ENCODE results near the gene PBOV1. TPM values are rescaled to one million over a fixed set of nuclear protein-coding genes. Genes with fewer than 3 reads are reported as not detected.

Gene PBOV1
- total RNA-seq, 4 donors from 2014 or later = not detected

DNA sequence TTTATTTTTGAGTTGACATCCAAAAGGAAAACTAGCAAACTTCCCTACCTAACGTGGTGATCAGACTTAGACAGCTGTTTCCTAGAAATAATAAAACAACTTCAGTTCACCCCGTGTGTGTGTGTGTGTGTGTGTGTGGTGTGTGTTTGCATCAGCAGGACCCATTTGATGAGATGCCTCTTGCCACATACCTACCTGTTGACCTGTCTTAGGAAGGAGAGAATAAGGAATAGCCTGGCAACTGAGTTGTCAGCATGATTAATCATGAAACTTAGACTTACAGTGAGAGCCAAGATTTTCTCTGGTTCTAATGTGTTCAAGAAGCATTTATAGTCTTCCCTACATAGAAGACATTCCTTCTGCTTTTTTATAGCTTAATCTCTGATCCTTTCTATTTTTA, 16.1 kb upstream of the PBOV1 start:
- Histone ChIP-seq H3K27me3 (no peaks in the 10 kb centered on the region), H3K36me3 (no peaks in the 10 kb centered on the region), H3K27ac (no peak overlapping the region), H3K4me1 (no peaks in the 10 kb centered on the region), H3K4me3 (replicated peaks in 1 of 3) (no peak overlapping the region), H3K9me3 (no peaks in the 10 kb centered on the region)
- 53 to 87% methylated on average over 2 of the region's 2 CpGs for WGBS, 2 donors
- TF ChIP-seq CTCF (IDR thresholded peaks at IDR 0.05) (no peak), POLR2A (IDR thresholded peaks at IDR 0.05) (no peak)
- no peak for DNase-seq
- intact Hi-C loops (cut with DNase I) = no loop called here

DNA sequence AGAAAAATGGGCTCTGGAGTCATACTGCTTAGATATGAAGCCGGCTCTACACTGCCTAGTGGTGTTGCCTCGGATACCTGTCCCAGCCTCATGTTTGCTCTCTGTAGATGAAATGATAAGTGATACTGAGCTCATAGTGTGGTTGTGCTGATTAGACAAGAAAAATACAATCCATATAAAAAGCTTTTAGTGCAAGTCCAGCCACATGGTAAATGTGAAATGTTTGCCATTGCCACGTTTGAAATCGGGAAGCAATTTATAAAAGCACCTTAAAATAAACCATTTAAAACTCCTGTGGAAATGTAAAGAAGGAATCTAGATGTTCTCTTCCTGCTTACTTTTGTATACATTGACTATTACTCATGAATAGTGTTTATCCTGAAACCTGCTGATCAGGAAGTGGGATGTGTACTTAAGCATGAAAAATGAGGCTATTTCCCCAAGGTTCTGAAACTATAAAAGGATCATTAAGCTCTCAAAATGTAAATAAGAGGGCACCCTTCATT, 13.1 kb upstream of the PBOV1 start:
- TF ChIP-seq CTCF (IDR thresholded peaks at IDR 0.05) (no peak), POLR2A (IDR thresholded peaks at IDR 0.05) (no peak)
- Histone ChIP-seq H3K4me1 (no peaks in the 10 kb centered on the region), H3K9me3 (no peaks in the 10 kb centered on the region), H3K27me3 (no peaks in the 10 kb centered on the region), H3K36me3 (no peaks in the 10 kb centered on the region), H3K4me3 (replicated peaks in 1 of 3) (no peak overlapping the region), H3K27ac (no peak overlapping the region)
- DNase-seq = no peak
- 51 to 59% methylated on average over 4 of the region's 4 CpGs for WGBS, 2 donors
- intact Hi-C loops (cut with DNase I) = no loop called here

- Histone ChIP-seq H3K9me3 (no peaks in the 10 kb centered on the region), H3K4me3 (replicated peaks in 1 of 3) (no peak overlapping the region), H3K27ac (no peak overlapping the region), H3K27me3 (no peaks in the 10 kb centered on the region), H3K36me3 (no peaks in the 10 kb centered on the region), H3K4me1 (no peaks in the 10 kb centered on the region)
- WGBS, 2 donors = 80 to 81% methylated on average over 3 of the region's 3 CpGs
- TF ChIP-seq POLR2A (IDR thresholded peaks at IDR 0.05) = no peak
- no peak for TF ChIP-seq CTCF (IDR thresholded peaks at IDR 0.05)
- no peak for DNase-seq
- intact Hi-C loops (cut with DNase I) = no loop called here
Measured at GRCh38 chr6:138230759-138231380, 12.6 kb upstream of the PBOV1 start.

- no peaks in the 10 kb centered on the region for H3K27me3 ChIP-seq
- H3K4me1 ChIP-seq = no peaks in the 10 kb centered on the region
- H3K36me3 ChIP-seq = no peaks in the 10 kb centered on the region
- no peak for DNase-seq
- no peak overlapping the region for H3K27ac ChIP-seq
- intact Hi-C loops (cut with DNase I) = no loop called here
- H3K9me3 ChIP-seq = no peaks in the 10 kb centered on the region
- H3K4me3 ChIP-seq (replicated peaks in 1 of 3) = no peak overlapping the region
- TF ChIP-seq POLR2A (IDR thresholded peaks at IDR 0.05) (no peak), CTCF (IDR thresholded peaks at IDR 0.05) (no peak)
Measured at GRCh38 chr6:138230221-138230620, 11.9 kb upstream of the PBOV1 start.

DNA sequence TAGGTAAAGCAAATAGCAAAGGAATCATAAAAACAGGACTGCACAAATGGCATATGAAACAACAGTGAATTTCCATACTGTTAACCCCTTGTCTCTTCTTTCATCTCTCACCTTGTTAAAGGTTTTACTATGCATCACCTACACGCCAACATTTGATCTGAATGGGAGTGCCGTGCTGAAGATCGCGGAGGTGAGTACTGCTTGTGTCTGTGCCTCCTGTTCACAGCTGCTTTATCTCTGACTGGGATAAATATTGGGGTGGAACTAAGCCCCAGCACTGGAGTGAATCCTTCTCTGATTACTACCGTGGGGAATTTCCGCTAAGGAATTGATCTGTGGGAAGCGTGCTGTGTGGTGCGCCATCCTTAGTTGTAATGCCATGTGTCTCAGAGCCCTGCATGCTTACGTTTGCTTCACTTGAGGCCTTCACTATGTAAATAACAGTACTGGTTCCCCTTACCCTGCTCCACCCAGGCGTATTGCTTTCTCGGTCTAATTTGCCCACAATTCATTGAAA, 11.4 kb upstream of the PBOV1 start:
- 93 to 96% methylated on average over 11 of the region's 11 CpGs for WGBS, 2 donors
- no peak overlapping the region for H3K27ac ChIP-seq
- H3K4me1 ChIP-seq = no peaks in the 10 kb centered on the region
- no peaks in the 10 kb centered on the region for H3K9me3 ChIP-seq
- no peak for DNase-seq
- intact Hi-C loops (cut with DNase I) = no loop called here
- no peak for TF ChIP-seq CTCF (IDR thresholded peaks at IDR 0.05)
- H3K4me3 ChIP-seq (replicated peaks in 1 of 3) = no peak overlapping the region
- no peaks in the 10 kb centered on the region for H3K36me3 ChIP-seq
- H3K27me3 ChIP-seq = no peaks in the 10 kb centered on the region

All from thyroid gland (tissue), 4 donors.